ENCODE data around the gene RNF128. TPM values are rescaled to one million over a fixed set of nuclear protein-coding genes. Genes with fewer than 3 reads are reported as not detected.
"Not testable (repeated sequence)": the region's sequence is repeated elsewhere in the genome, so short reads cannot be mapped to it uniquely, and the experiment has no call there.

The RNF128 gene
- total RNA-seq, 1 donor from 2014 or later = not detected

DNA sequence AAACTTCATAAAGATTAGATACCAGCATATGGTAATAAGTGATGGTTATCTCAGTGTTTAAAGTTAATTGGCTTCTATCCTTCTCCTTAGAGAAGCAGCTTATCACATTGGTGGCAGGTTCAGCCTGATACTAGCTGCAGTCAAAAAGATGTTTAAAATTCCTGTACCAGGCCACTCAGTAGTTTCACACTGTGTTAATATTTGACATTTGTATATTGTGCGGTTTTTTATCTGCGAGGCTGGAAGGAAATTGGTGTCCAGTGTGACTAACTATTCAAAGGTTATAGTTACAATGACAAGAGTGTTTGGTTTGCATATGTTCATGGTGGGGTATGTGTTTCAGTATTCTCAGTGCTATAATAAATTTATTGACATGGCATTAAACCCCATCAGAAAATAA is 48.5 kb downstream of the RNF128 start:
- Mint-ChIP-seq H3K9me3 (no peaks in the 10 kb centered on the region), H3K4me3 (ENCODE audit: low read depth) (no peak overlapping the region), H3K27ac (no peak overlapping the region), H3K36me3 (ENCODE audit: low read depth) (no peaks in the 10 kb centered on the region), H3K4me1 (ENCODE audit: low read depth) (no peaks in the 10 kb centered on the region), H3K27me3 (ENCODE audit: low read depth) (no peaks in the 10 kb centered on the region)
- no peak for DNase-seq (ENCODE audit: low spot score)
- intact Hi-C loops (cut with micrococcal nuclease) = no loop called here

GRCh38 chrX:106780264-106780663 is 53.8 kb downstream of the RNF128 start:
- no peak overlapping the region for H3K27ac Mint-ChIP-seq
- H3K4me1 Mint-ChIP-seq (ENCODE audit: low read depth) = no peaks in the 10 kb centered on the region
- H3K9me3 Mint-ChIP-seq = no peaks in the 10 kb centered on the region
- H3K36me3 Mint-ChIP-seq (ENCODE audit: low read depth) = no peaks in the 10 kb centered on the region
- peaks cover 2% of the 10 kb centered on the region for H3K27me3 Mint-ChIP-seq (ENCODE audit: low read depth)
- intact Hi-C loops (cut with micrococcal nuclease) = no loop called here
- no peak overlapping the region for H3K4me3 Mint-ChIP-seq (ENCODE audit: low read depth)
- no peak for DNase-seq (ENCODE audit: low spot score)

DNA sequence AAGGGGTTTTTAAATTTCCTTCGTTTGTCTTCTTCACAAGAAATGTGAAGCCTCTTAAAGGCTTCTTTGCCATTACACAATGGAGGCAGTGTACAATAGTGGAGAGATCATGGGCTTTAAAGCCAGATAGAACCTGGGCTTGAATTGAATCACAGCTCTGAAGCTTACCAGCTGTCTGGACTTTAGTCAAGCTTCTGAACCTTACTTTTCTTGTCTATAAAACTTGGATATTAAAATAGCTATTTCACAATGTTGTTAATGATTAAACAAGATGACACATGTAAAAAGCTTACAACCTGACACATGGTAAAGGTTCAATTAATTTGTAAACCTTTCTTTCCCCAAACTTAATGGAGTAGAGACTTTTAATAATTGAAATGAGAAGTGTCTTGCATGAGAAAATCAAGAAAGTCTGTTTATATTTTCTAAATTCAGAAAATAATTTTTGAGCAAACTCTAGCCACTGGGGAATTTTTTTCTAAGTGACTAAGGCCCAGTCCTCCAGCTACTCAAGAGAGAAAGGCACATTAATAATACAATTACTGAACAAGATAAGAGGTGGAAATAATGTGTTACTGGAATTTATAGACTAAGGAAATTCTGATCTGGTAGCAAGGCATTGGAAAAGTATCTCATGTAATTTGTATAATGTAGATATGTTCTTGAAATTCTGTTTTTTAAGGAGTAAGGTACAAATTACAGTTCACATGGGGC is 54.3 kb downstream of the RNF128 start:
- no peak overlapping the region for H3K27ac Mint-ChIP-seq
- H3K4me3 Mint-ChIP-seq (ENCODE audit: low read depth) = no peak overlapping the region
- peaks cover 2% of the 10 kb centered on the region for H3K27me3 Mint-ChIP-seq (ENCODE audit: low read depth)
- no peak for DNase-seq (ENCODE audit: low spot score)
- no peaks in the 10 kb centered on the region for H3K9me3 Mint-ChIP-seq
- no peaks in the 10 kb centered on the region for H3K4me1 Mint-ChIP-seq (ENCODE audit: low read depth)
- no peaks in the 10 kb centered on the region for H3K36me3 Mint-ChIP-seq (ENCODE audit: low read depth)
- intact Hi-C loops (cut with micrococcal nuclease) = no loop called here

DNA sequence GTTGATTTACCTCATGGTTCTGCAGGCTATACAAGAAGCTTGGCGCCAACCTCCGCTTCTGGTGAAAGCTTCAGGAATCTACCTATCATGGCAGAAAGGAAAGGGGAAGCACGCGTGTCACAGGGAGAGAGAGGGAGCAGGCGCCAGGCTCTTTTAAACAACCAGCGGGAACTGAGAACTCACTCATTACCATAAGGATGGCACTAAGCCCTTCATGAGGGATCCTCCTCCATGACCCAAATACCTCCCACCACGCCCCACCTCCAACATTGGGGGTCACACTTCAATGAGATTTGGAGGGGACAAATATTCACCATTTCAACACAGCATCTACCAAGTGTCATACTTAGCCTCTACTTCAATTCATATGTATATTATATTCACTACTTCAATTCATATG is 57.2 kb downstream of the RNF128 start:
- H3K4me1 Mint-ChIP-seq (ENCODE audit: low read depth) = no peaks in the 10 kb centered on the region
- H3K9me3 Mint-ChIP-seq = no peaks in the 10 kb centered on the region
- H3K36me3 Mint-ChIP-seq (ENCODE audit: low read depth) = no peaks in the 10 kb centered on the region
- H3K4me3 Mint-ChIP-seq (ENCODE audit: low read depth) = no peak overlapping the region
- no peak overlapping the region for H3K27ac Mint-ChIP-seq
- intact Hi-C loops (cut with micrococcal nuclease) = no loop called here
- no peak for DNase-seq (ENCODE audit: low spot score)
- H3K27me3 Mint-ChIP-seq (ENCODE audit: low read depth) = peaks cover 2% of the 10 kb centered on the region

DNA sequence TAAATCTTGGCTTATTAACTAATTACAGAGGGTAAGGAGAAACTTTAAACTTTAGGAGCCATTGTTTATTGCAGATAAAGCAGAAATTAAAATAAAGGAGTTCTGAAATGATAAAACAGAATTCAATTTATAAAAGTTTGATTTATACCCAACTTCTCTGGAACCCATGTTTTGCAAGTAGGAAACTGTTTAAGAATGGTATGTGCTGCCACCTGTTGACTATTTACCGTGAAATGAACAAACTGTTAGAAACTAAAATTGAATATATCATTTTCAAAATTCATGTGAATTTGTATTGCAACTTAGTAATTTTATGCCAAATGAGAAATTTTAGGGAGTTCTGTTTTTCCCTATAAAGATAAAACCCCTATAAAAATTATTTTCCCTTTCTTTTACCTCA is 65.0 kb downstream of the RNF128 start:
- Mint-ChIP-seq H3K9me3 (no peaks in the 10 kb centered on the region), H3K4me1 (ENCODE audit: low read depth) (no peaks in the 10 kb centered on the region), H3K27me3 (ENCODE audit: low read depth) (peaks cover 2% of the 10 kb centered on the region), H3K36me3 (ENCODE audit: low read depth) (no peaks in the 10 kb centered on the region), H3K4me3 (ENCODE audit: low read depth) (no peak overlapping the region), H3K27ac (no peak overlapping the region)
- no peak for DNase-seq (ENCODE audit: low spot score)
- intact Hi-C loops (cut with micrococcal nuclease) = loop anchor here (10.0 kb wide), 1 partner anchor 307 kb away; no protein-coding TSS in a partner anchor

GRCh38 chrX:106802063-106802387 is 75.5 kb downstream of the RNF128 start:
- H3K27ac Mint-ChIP-seq = no peak overlapping the region
- no peaks in the 10 kb centered on the region for H3K9me3 Mint-ChIP-seq
- H3K4me3 Mint-ChIP-seq (ENCODE audit: low read depth) = peak overlapping the region; percentile 86
- peaks cover 2% of the 10 kb centered on the region for H3K4me1 Mint-ChIP-seq (ENCODE audit: low read depth)
- intact Hi-C loops (cut with micrococcal nuclease) = no loop called here
- no peaks in the 10 kb centered on the region for H3K36me3 Mint-ChIP-seq (ENCODE audit: low read depth)
- H3K27me3 Mint-ChIP-seq (ENCODE audit: low read depth) = peaks cover 31% of the 10 kb centered on the region
- DNase-seq (ENCODE audit: low spot score) = no peak

DNA sequence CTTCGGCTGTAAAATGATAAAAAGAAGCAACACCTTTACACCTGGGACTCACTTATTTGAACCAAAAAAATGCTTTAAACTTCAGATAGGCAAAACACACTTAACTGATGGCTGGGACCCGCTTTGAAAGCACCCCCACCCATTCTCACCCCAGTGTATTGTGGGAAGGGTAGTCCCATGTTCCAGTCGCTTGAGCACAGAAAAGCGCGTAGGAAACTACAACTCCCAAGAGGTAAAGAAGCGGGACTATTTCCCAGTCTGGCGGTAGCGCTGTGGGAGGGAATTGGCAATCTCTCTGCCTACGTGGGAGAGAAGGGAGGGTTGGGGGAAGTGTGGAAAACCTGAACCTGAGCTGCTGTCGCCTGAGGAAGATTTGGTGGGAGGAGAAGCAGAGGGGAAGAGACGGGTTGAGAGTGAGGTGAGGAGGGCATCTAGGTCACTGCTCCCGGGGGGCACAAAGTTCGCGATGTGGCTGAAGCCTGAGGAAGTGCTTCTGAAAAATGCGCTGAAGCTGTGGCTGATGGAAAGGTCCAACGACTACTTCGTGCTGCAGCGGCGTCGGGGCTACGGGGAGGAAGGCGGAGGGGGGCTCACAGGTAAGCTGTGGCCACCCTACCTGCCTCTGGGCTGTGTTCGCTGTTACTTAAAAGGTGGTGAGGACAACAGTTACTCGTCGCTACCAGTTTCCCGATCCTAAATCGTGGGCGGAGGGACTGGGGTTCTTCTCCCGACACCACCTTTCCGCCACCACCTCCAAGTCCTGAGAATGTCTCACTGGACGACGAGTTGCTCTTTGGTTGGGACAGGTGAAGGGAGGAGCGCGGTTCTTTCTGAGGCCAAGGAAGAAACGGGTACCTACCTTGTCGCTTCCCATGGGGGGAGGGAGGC is 76.1 kb downstream of the RNF128 start, which contains the start of gene TBC1D8B:
Gene TBC1D8B, plus strand, starts transcription at position 286 of the 888 bp plus-strand sequence. Its CDS starts 181 bp downstream, at position 467.
- Mint-ChIP-seq H3K4me1 (ENCODE audit: low read depth) (peaks cover 2% of the 10 kb centered on the region), H3K27me3 (ENCODE audit: low read depth) (peaks cover 31% of the 10 kb centered on the region), H3K4me3 (ENCODE audit: low read depth) (peak within 1 kb of the TSS; percentile 86), H3K9me3 (no peaks in the 10 kb centered on the region), H3K27ac (no peak within 1 kb of the TSS), H3K36me3 (ENCODE audit: low read depth) (no peaks in the 10 kb centered on the region)
- no peak for DNase-seq (ENCODE audit: low spot score)
- intact Hi-C loops (cut with micrococcal nuclease) = no loop called here

DNA sequence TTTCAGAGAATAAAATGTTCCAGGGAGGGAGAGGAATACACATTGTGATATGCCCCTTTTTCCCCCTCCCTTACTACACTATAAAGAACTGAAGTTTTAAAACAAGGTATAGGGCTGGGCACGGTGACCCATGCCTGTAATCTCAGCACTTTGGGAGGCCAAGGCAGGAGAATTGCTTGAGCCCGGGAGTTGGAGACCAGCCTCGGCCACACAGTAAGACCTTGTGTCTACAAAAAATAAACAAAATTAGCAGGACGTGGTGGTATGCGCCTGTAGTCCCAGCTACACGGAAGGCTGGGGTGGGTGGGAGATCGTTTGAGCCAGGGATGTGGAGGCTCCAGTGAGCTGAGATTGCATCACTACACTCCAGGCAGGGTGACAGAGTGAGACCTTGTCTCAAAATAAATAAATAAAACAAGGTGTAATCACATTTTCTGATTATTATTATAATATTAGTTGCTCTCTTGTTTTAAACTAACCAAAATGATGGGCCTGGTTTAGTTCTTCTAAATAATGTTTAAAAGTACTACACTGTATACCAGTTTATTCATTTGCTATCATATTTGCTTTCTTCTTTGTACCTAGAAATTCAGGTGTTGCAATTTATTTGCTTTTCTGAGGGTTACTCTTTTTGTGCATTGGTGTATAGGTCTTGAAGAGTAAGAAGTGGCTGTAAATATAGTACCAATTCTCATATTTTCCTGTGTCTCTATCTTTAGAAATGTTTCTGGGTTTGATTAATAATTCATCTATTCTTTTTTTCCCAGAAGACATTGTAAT is 84.8 kb downstream of the RNF128 start:
- intact Hi-C loops (cut with micrococcal nuclease) = no loop called here
- no peak for DNase-seq (ENCODE audit: low spot score)
- Mint-ChIP-seq H3K9me3 (no peaks in the 10 kb centered on the region), H3K27ac (no peak overlapping the region), H3K4me3 (ENCODE audit: low read depth) (no peak overlapping the region), H3K4me1 (ENCODE audit: low read depth) (no peaks in the 10 kb centered on the region), H3K27me3 (ENCODE audit: low read depth) (no peaks in the 10 kb centered on the region), H3K36me3 (ENCODE audit: low read depth) (no peaks in the 10 kb centered on the region)

- H3K4me3 Mint-ChIP-seq (ENCODE audit: low read depth); H3K27me3 Mint-ChIP-seq (ENCODE audit: low read depth); intact Hi-C loops (cut with micrococcal nuclease); DNase-seq (ENCODE audit: low spot score); H3K9me3 Mint-ChIP-seq; H3K4me1 Mint-ChIP-seq (ENCODE audit: low read depth); H3K36me3 Mint-ChIP-seq (ENCODE audit: low read depth); H3K27ac Mint-ChIP-seq: not testable (repeated sequence)
Measured at GRCh38 chrX:106812930-106813329, 86.4 kb downstream of the RNF128 start.

GRCh38 chrX:106814093-106814492 is 87.6 kb downstream of the RNF128 start:
- DNase-seq (ENCODE audit: low spot score); H3K4me3 Mint-ChIP-seq (ENCODE audit: low read depth); H3K36me3 Mint-ChIP-seq (ENCODE audit: low read depth); intact Hi-C loops (cut with micrococcal nuclease); H3K27me3 Mint-ChIP-seq (ENCODE audit: low read depth); H3K27ac Mint-ChIP-seq; H3K4me1 Mint-ChIP-seq (ENCODE audit: low read depth); H3K9me3 Mint-ChIP-seq: not testable (repeated sequence)
